H1 (cell line): ENCODE data around the gene HBA2. TPM values are rescaled to one million over a fixed set of nuclear protein-coding genes. Genes with fewer than 3 reads are reported as not detected.

Source experiments
- CTCF ChIA-PET: fragments of 300-600 bp; sonication (Branson Sonifier 250); formaldehyde crosslinking; loops from one replicate; lab custom pipeline; 2021; ENCODE audit not compliant: partially characterized antibody; lab: Charles Lee
- POLR2A ChIA-PET: fragments of 300-600 bp; sonication (Branson Sonifier 250); formaldehyde crosslinking; loops from one replicate; lab custom pipeline; 2021; ENCODE audit warnings: inconsistent platforms; ENCODE audit not compliant: partially characterized antibody; lab: Charles Lee
- DNase-seq, 2 experiments: peaks; one replicate each; pipeline versions ENCODE4 v3.0.0 to v3.0.0-alpha.2; 2010 to 2022; ENCODE audit warnings: low spot score in 2 of 2, low read depth in 1 of 2, mixed read lengths in 1 of 2
- FAIRE-seq: peaks from 2 replicates; lab custom pipeline; 2011; peaks lifted over from hg19 to GRCh38; lab: Jason Lieb, UNC
- H2AFZ ChIP-seq: 2 replicates; pipeline ENCODE4 v1.8.1; 2012; ENCODE audit warnings: low read length, inconsistent platforms
- H2AK5ac ChIP-seq: 2 replicates; pipeline ENCODE4 v1.6.1; 2013; ENCODE audit warnings: low read depth, low read length
- H2BK120ac ChIP-seq: replicated peaks from 2 replicates; pipeline ENCODE3; 2013; ENCODE audit warnings: low read depth, low read length, inconsistent platforms
- H2BK12ac ChIP-seq: 2 replicates; pipeline ENCODE4 v1.6.1; 2013; ENCODE audit warnings: low read depth, low read length
- H2BK15ac ChIP-seq: 2 replicates; pipeline ENCODE4 v1.6.1; 2013; ENCODE audit warnings: low read length
- H2BK20ac ChIP-seq: 2 replicates; pipeline ENCODE4 v1.6.1; 2013; ENCODE audit warnings: low read length
- H2BK5ac ChIP-seq: 2 replicates; pipeline ENCODE4 v1.6.1; 2013; ENCODE audit warnings: low read depth, low read length
- H3K14ac ChIP-seq: 2 replicates; pipeline ENCODE4 v1.6.1; 2013; ENCODE audit warnings: inconsistent platforms; ENCODE audit not compliant: insufficient read length
- H3K18ac ChIP-seq: 2 replicates; pipeline ENCODE4 v1.6.1; 2013; ENCODE audit warnings: low read length; ENCODE audit errors: extremely low read depth
- H3K23ac ChIP-seq: 2 replicates; pipeline ENCODE4 v1.6.1; 2013; ENCODE audit warnings: inconsistent platforms; ENCODE audit not compliant: insufficient read length
- H3K23me2 ChIP-seq: 2 replicates; pipeline ENCODE4 v1.6.1; 2013; ENCODE audit warnings: low read depth, low read length
- H3K27ac ChIP-seq: 2 replicates; pipeline ENCODE4 v1.6.1; 2011; ENCODE audit warnings: low read depth, low read length, inconsistent platforms
- H3K27me3 ChIP-seq, 4 experiments: replicated peaks in 1 of 4; 1 replicate in 1 of 4; 2 replicates in 3 of 4; pipeline versions ENCODE4 v1.6.1 to v1.8.1; 2011 to 2013; ENCODE audit warnings: low read length in 3 of 4, mild to moderate bottlenecking in 3 of 4, inconsistent platforms in 2 of 4, mixed read lengths in 2 of 4, moderate library complexity in 1 of 4; ENCODE audit not compliant: control insufficient read depth in 3 of 4, insufficient read depth in 3 of 4; ENCODE audit errors: extremely low read depth in 1 of 4
- H3K36me3 ChIP-seq, 4 experiments: 2 replicates each; pipeline versions ENCODE4 v1.6.1 to v1.8.1; 2011 to 2013; ENCODE audit warnings: mild to moderate bottlenecking in 4 of 4, low read length in 3 of 4, moderate library complexity in 2 of 4, control low read depth in 1 of 4, inconsistent platforms in 1 of 4; ENCODE audit not compliant: insufficient read depth in 4 of 4, control insufficient read depth in 2 of 4
- H3K4ac ChIP-seq: replicated peaks from 2 replicates; pipeline ENCODE3; 2013; ENCODE audit warnings: low read length, low read depth, mixed read lengths, inconsistent platforms; ENCODE audit not compliant: insufficient read length
- H3K4me1 ChIP-seq, 4 experiments: replicated peaks in 1 of 4; 1 replicate in 1 of 4; 2 replicates in 3 of 4; pipeline versions ENCODE4 v1.6.1 to v1.8.1; 2011 to 2013; ENCODE audit warnings: low read length in 3 of 4, inconsistent platforms in 2 of 4, mixed read lengths in 1 of 4; ENCODE audit not compliant: insufficient read depth in 4 of 4, control insufficient read depth in 3 of 4
- H3K4me2 ChIP-seq, 2 experiments: 2 replicates each; pipeline versions ENCODE4 v1.6.1 to v1.8.1; 2011 to 2013; ENCODE audit warnings: low read depth in 2 of 2, low read length in 2 of 2, control low read depth in 1 of 2, inconsistent platforms in 1 of 2, mild to moderate bottlenecking in 1 of 2; ENCODE audit not compliant: insufficient read depth in 1 of 2
- H3K4me3 ChIP-seq, 4 experiments: fragments of 200-600, 300-600 bp in 1 of 4; sonication (generic), shearing (Covaris generic), sonication (Bioruptor Twin) in 1 of 4; 2 replicates each; pipeline versions ENCODE4 v1.5.1 to v1.8.1; 2011 to 2016; ENCODE audit warnings: low read length in 4 of 4, low read depth in 3 of 4, control low read depth in 2 of 4, inconsistent platforms in 2 of 4, mild to moderate bottlenecking in 2 of 4, mixed read lengths in 1 of 4, moderate library complexity in 1 of 4; ENCODE audit not compliant: insufficient read depth in 2 of 4; ENCODE audit errors: extremely low read depth in 1 of 4
- H3K56ac ChIP-seq: replicated peaks from 2 replicates; pipeline ENCODE3; 2013; ENCODE audit warnings: low read depth, mild to moderate bottlenecking, mixed read lengths, low read length, inconsistent platforms; ENCODE audit not compliant: insufficient read length
- H3K79me1 ChIP-seq: 2 replicates; pipeline ENCODE4 v1.6.1; 2013; ENCODE audit warnings: low read depth, low read length, control low read depth
- H3K79me2 ChIP-seq, 2 experiments: 2 replicates each; pipeline versions ENCODE4 v1.6.1 to v1.8.1; 2012 to 2013; ENCODE audit warnings: low read length in 2 of 2, mild to moderate bottlenecking in 2 of 2, inconsistent platforms in 1 of 2; ENCODE audit not compliant: insufficient read depth in 2 of 2, control insufficient read depth in 1 of 2
- H3K9ac ChIP-seq, 4 experiments: replicated peaks in 1 of 4; 1 replicate in 1 of 4; 2 replicates in 3 of 4; pipeline versions ENCODE4 v1.6.1 to v1.8.1; 2011 to 2013; ENCODE audit warnings: low read depth in 3 of 4, low read length in 3 of 4, control low read depth in 2 of 4, mild to moderate bottlenecking in 2 of 4, moderate library complexity in 2 of 4, inconsistent platforms in 1 of 4; ENCODE audit errors: extremely low read depth in 1 of 4
- H3K9me3 ChIP-seq, 2 experiments: 2 replicates each; pipeline versions ENCODE4 v1.6.1 to v1.8.1; 2012 to 2013; ENCODE audit warnings: mild to moderate bottlenecking in 2 of 2, moderate library complexity in 2 of 2, control low read depth in 1 of 2, inconsistent platforms in 1 of 2, low read depth in 1 of 2, low read length in 1 of 2, mixed read lengths in 1 of 2; ENCODE audit not compliant: insufficient read depth in 2 of 2
- H4K20me1 ChIP-seq, 2 experiments: replicated peaks in 1 of 2; 2 replicates each; pipeline versions ENCODE3 to v1.8.1; 2011 to 2013; ENCODE audit warnings: inconsistent platforms in 2 of 2, low read length in 2 of 2, mild to moderate bottlenecking in 1 of 2; ENCODE audit not compliant: insufficient read depth in 2 of 2, control insufficient read depth in 1 of 2
- H4K5ac ChIP-seq: 2 replicates; pipeline ENCODE4 v1.6.1; 2013; ENCODE audit warnings: low read length, low read depth, mixed read lengths, inconsistent platforms; ENCODE audit not compliant: insufficient read length
- H4K8ac ChIP-seq: 2 replicates; pipeline ENCODE4 v1.8.0; 2013; ENCODE audit warnings: mild to moderate bottlenecking, moderate library complexity, low read length, inconsistent platforms; ENCODE audit not compliant: insufficient read depth; ENCODE audit errors: extremely low read depth
- H4K91ac ChIP-seq: replicated peaks from 2 replicates; pipeline ENCODE3; 2013; ENCODE audit warnings: low read length, mixed read lengths, inconsistent platforms; ENCODE audit not compliant: insufficient read length
- EP300 ChIP-seq, 2 experiments: IDR thresholded peaks; 1 replicate in 1 of 2; 2 replicates in 1 of 2; pipeline ENCODE4 v1.6.1; 2011 to 2012; ENCODE audit warnings: low read depth in 2 of 2, low read length in 2 of 2, mild to moderate bottlenecking in 2 of 2, borderline replicate concordance in 1 of 2, inconsistent platforms in 1 of 2, moderate library complexity in 1 of 2
- EZH2 ChIP-seq: fragments of 200-600 bp; sonication (generic); IDR thresholded peaks from 2 replicates; pipeline ENCODE4 v1.7.1; 2012; ENCODE audit warnings: low read depth, mild to moderate bottlenecking, moderate library complexity, low read length, inconsistent platforms; ENCODE audit not compliant: severe bottlenecking
- NRF1 ChIP-seq: IDR thresholded peaks from 2 replicates; pipeline ENCODE4 v1.6.1; 2011; ENCODE audit warnings: mild to moderate bottlenecking, low read depth, low read length, improper control_type of control experiment
- PHF8 ChIP-seq: fragments of 200-600 bp; sonication (generic); conservative IDR thresholded peaks from 2 replicates; pipeline ENCODE4 v1.7.1; 2012; ENCODE audit warnings: low read depth, mild to moderate bottlenecking, inconsistent platforms, low read length, moderate library complexity
- POLR2A ChIP-seq, 2 experiments: IDR thresholded peaks; 1 replicate in 1 of 2; 2 replicates in 1 of 2; pipeline ENCODE4 v1.6.1; 2011; ENCODE audit warnings: low read depth in 2 of 2, low read length in 2 of 2, mild to moderate bottlenecking in 2 of 2; ENCODE audit errors: control extremely low read depth in 1 of 2
- POLR2AphosphoS5 ChIP-seq: IDR thresholded peaks from 2 replicates; pipeline ENCODE4 v1.6.1; 2011; ENCODE audit warnings: low read depth, low read length
- RAD21 ChIP-seq, 2 experiments: IDR thresholded peaks in 1 of 2; conservative IDR thresholded peaks in 1 of 2; 2 replicates each; pipeline ENCODE4 v1.6.1; 2011; ENCODE audit warnings: low read depth in 2 of 2, low read length in 2 of 2, improper control_type of control experiment in 1 of 2, inconsistent platforms in 1 of 2, mild to moderate bottlenecking in 1 of 2, moderate library complexity in 1 of 2
- SRF ChIP-seq: IDR thresholded peaks from 2 replicates; pipeline ENCODE4 v1.6.1; 2011; ENCODE audit warnings: mild to moderate bottlenecking, low read depth, low read length, moderate library complexity
- USF2 ChIP-seq: IDR thresholded peaks from 2 replicates; pipeline ENCODE4 v1.6.1; 2011; ENCODE audit warnings: low read length, improper control_type of control experiment
- YY1 ChIP-seq: IDR thresholded peaks from 2 replicates; pipeline ENCODE4 v1.6.1; 2011; ENCODE audit warnings: low read depth, mild to moderate bottlenecking, low read length
- ZNF274 ChIP-seq: IDR thresholded peaks from 2 replicates; pipeline ENCODE4 v1.7.0; 2012; ENCODE audit warnings: low read length, borderline replicate concordance; ENCODE audit errors: extremely low read depth
- WGBS, 2 experiments: shearing (Covaris generic) in 1 of 2; methylation state at CpG; one replicate each; pipeline versions ENCODE4 v1.1.6 to v1.1.7; 2013 to 2015; ENCODE audit warnings: low lambda C conversion rate in 2 of 2, mixed read lengths in 2 of 2, inconsistent platforms in 1 of 2, low coverage in 1 of 2, missing lambda C conversion rate in 1 of 2; ENCODE audit not compliant: insufficient replicate concordance in 2 of 2, insufficient coverage in 1 of 2, insufficient read length in 1 of 2; ENCODE audit errors: extremely low coverage in 1 of 2, missing lambda C conversion rate in 1 of 2; 5-methylcytosine and 5-hydroxymethylcytosine counted together
- polyA plus RNA-seq, 7 experiments: library from polyadenylated mRNA; depleted of rRNA in 3 of 7; stranded (reverse) in 5 of 7; unstranded in 2 of 7; fragments of >200 nt in 5 of 7; fragments of 200-250 nt in 2 of 7; gene quantifications; 1 replicate in 5 of 7; 2 replicates in 1 of 7; 4 replicates in 1 of 7; pipeline versions ENCODE4 v1.2.1 to v1.2.3, GENCODE V29; 2011 to 2013; ENCODE audit warnings: missing spikeins in 2 of 7, mixed read lengths in 2 of 7
- total RNA-seq: library from RNA; stranded (reverse); fragmentation: NEBNext Ultra II Directional; extraction: Animal tissue kit (Norgen Biotek cat#: 25700); gene quantifications from 2 replicates; pipeline ENCODE4 v1.2.1, GENCODE V29; 2021

Gene HBA2
- total and polyA plus RNA-seq, 2 of the 8 experiments (the other 6 are each of a cell fraction or from before 2014, with no cell fraction given), result 6.1 TPM; not detected in 1

DNA sequence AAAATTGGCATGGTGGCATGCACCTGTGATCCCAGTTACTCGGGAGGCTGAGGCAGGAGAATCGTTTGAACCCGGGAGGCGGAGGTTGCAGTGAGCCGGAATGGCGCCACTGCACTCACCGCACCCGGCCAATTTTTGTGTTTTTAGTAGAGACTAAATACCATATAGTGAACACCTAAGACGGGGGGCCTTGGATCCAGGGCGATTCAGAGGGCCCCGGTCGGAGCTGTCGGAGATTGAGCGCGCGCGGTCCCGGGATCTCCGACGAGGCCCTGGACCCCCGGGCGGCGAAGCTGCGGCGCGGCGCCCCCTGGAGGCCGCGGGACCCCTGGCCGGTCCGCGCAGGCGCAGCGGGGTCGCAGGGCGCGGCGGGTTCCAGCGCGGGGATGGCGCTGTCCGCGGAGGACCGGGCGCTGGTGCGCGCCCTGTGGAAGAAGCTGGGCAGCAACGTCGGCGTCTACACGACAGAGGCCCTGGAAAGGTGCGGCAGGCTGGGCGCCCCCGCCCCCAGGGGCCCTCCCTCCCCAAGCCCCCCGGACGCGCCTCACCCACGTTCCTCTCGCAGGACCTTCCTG lies 7.5 kb downstream of the HBA2 start, which contains the start of gene HBQ1:
Gene HBQ1, plus strand, starts transcription at position 359 of the 575 bp plus-strand sequence. Its CDS starts 28 bp downstream, at position 387.
- no peak within 1 kb of the TSS for H4K5ac ChIP-seq
- H4K91ac ChIP-seq, result peak within 1 kb of the TSS; percentile 89
- no peak within 1 kb of the TSS for H2AK5ac ChIP-seq
- H3K9me3 ChIP-seq, result no peaks in the 10 kb centered on the region
- peak in 1 of 2 experiments; percentile 84 for DNase-seq
- no peak within 1 kb of the TSS for H2AFZ ChIP-seq
- no peaks in the 10 kb centered on the region for H3K79me2 ChIP-seq
- H3K4me1 ChIP-seq, result peaks cover 0 to 5% (median 3%) of the 10 kb centered on the region in 4 experiments; a peak in 5 of 7 replicates
- peak within 1 kb of the TSS; percentile 91 for H4K8ac ChIP-seq
- H2BK15ac ChIP-seq, result no peak within 1 kb of the TSS
- H3K56ac ChIP-seq, result no peak within 1 kb of the TSS
- CTCF ChIA-PET, result interaction anchor here (0.6 to 4.3 kb wide), 14 partner anchors 9 to 247 kb away, joined by 3 to 41 read pairs (median 4); no protein-coding TSS in a partner anchor
- no peak within 1 kb of the TSS for H3K4ac ChIP-seq
- no peak within 1 kb of the TSS for H2BK20ac ChIP-seq
- H3K4me3 ChIP-seq, result peak within 1 kb of the TSS; percentile 10 to 58 (median 20); a peak in 6 of 8 replicates
- H3K18ac ChIP-seq, result peak within 1 kb of the TSS; percentile 32
- no peak within 1 kb of the TSS for H2BK5ac ChIP-seq
- peaks cover 0 to 2% (median 0%) of the 10 kb centered on the region in 4 experiments; a peak in 1 of 8 replicates for H3K36me3 ChIP-seq
- peaks cover 39 to 55% (median 50%) of the 10 kb centered on the region in 4 experiments for H3K27me3 ChIP-seq
- H2BK12ac ChIP-seq, result no peak within 1 kb of the TSS
- POLR2A ChIA-PET, result interaction anchor here (0.6 to 2.9 kb wide), 10 partner anchors 9 to 182 kb away, joined by 3 to 29 read pairs (median 3); partner anchors contain the start of genes HBM and NPRL3
- no peaks in the 10 kb centered on the region for H3K79me1 ChIP-seq
- H3K27ac ChIP-seq, result no peak within 1 kb of the TSS
- H4K20me1 ChIP-seq, result peaks cover 11 to 16% of the 10 kb centered on the region in 2 experiments
- WGBS, 2 experiments, result 27% methylated on average over 31 of the region's 59 CpGs; no CpG with 5 or more reads in 1 of the 2 experiments
- H3K9ac ChIP-seq, result no peak within 1 kb of the TSS
- peak within 1 kb of the TSS; percentile 55 to 83 for H3K4me2 ChIP-seq
- H3K14ac ChIP-seq, result no peak within 1 kb of the TSS
- peaks cover 9% of the 10 kb centered on the region; the same call in 1 of the 2 replicates for H3K23me2 ChIP-seq
- FAIRE-seq, result no peak
- H3K23ac ChIP-seq, result no peak within 1 kb of the TSS
- no peak within 1 kb of the TSS for H2BK120ac ChIP-seq
- TF ChIP-seq YY1 (no peak), ZNF274 (no peak), SRF (no peak), EZH2 (peak; percentile 42), POLR2AphosphoS5 (0 out of 2 replicates have a peak, but pooled peaks have one; percentile 11), PHF8 (no peak), NRF1 (peak; percentile 44), POLR2A (IDR thresholded peaks at IDR 0.05; ENCODE audit: control extremely low read depth in 1 of 2, low read depth in 2 of 2, low read length in 2 of 2) (no peak), USF2 (no peak), RAD21 (IDR thresholded peaks at IDR 0.05 in 1 of 2, conservative IDR thresholded peaks at IDR 0.05 in 1 of 2; ENCODE audit: low read depth in 2 of 2, low read length in 2 of 2) (peak; percentile 15 to 63; a peak in 3 of 4 replicates), EP300 (IDR thresholded peaks at IDR 0.05; ENCODE audit: borderline replicate concordance in 1 of 2, low read depth in 2 of 2, low read length in 2 of 2) (no peak)
